GM21717 (cell line): Measurements from ENCODE around the gene IAPP.
"Not testable (repeated sequence)": the region's sequence is repeated elsewhere in the genome, so short reads cannot be mapped to it uniquely, and the experiment has no call there.

Experiments used
- ATAC-seq: cut with Tn5 transposase; IDR thresholded peaks from one replicate; pipeline ENCODE4 v1.9.1; 2021; ENCODE audit warnings: mild to moderate bottlenecking, moderate library complexity; ENCODE audit not compliant: unreplicated experiment

Gene IAPP

GRCh38 chr12:21379218-21379617 lies 6.5 kb downstream of the IAPP start:
- ATAC-seq, result no peak

GRCh38 chr12:21381320-21381719 lies 8.6 kb downstream of the IAPP start:
- ATAC-seq, result not testable (repeated sequence)

GRCh38 chr12:21384261-21384660 lies 11.6 kb downstream of the IAPP start:
- ATAC-seq, result no peak

- no peak for ATAC-seq
Observed at GRCh38 chr12:21387174-21387573, 14.5 kb downstream of the IAPP start.

- ATAC-seq, result no peak
Observed at GRCh38 chr12:21392384-21392783, 19.7 kb downstream of the IAPP start.

GRCh38 chr12:21394828-21395626 lies 22.3 kb downstream of the IAPP start:
- not testable (repeated sequence) for ATAC-seq

- no peak for ATAC-seq
Observed at GRCh38 chr12:21413369-21414277, 40.9 kb downstream of the IAPP start.

GRCh38 chr12:21416511-21417121 lies 43.9 kb downstream of the IAPP start:
- ATAC-seq, result no peak

GRCh38 chr12:21418398-21418797 lies 45.7 kb downstream of the IAPP start:
- not testable (repeated sequence) for ATAC-seq

GRCh38 chr12:21419009-21419699 lies 46.5 kb downstream of the IAPP start:
- not testable (repeated sequence) for ATAC-seq

- ATAC-seq, result no peak
Observed at GRCh38 chr12:21428241-21428640, 55.5 kb downstream of the IAPP start.
